KG1 (cell line): ENCODE measurements around the gene KNDC1.
"Not testable (repeated sequence)": the region's sequence is repeated elsewhere in the genome, so short reads cannot be mapped to it uniquely, and the experiment has no call there.

Experiments used
- DNase-seq: peaks from one replicate; lab custom pipeline; 2025; lab: John Stamatoyannopoulos, UW

KNDC1 gene

DNA sequence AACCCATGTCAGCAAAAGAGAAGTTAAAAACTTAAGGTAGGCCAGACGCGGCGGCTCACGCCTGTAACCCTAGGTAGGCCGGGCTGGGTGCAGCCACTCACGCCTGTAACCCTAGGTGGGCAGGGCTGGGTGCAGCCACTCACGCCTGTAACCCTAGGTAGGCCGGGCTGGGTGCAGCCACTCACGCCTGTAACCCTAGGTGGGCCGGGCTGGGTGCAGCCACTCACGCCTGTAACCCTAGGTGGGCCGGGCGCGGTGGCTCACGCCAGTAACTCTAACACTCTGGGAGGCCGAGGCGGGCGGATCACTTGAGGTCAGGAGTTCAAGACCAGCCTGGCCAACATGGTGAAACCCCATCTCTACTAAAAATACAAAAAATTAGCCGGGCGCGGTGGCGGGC lies 61.7 kb downstream of the KNDC1 start:
- not testable (repeated sequence) for DNase-seq

DNA sequence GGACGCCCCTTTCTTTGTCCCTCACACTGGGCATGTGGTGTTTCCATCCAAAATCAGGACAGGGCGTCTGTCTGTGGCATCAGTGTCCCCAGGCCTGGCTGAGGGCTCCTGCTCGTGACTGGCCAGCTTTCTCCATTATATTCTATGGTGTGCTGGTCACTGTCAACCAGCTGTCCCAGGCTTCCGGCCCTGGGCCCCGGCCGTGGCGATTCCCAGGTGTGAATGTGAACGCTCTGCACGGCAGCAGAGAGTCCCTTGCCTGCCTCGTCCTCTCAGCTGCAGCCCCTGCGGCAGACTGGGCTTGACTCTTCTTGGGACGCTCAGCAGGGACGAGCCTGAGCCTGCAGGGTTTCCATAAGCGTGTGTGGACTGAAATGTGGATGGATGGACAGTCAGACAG lies 64.1 kb downstream of the KNDC1 start:
- DNase-seq = no peak

DNA sequence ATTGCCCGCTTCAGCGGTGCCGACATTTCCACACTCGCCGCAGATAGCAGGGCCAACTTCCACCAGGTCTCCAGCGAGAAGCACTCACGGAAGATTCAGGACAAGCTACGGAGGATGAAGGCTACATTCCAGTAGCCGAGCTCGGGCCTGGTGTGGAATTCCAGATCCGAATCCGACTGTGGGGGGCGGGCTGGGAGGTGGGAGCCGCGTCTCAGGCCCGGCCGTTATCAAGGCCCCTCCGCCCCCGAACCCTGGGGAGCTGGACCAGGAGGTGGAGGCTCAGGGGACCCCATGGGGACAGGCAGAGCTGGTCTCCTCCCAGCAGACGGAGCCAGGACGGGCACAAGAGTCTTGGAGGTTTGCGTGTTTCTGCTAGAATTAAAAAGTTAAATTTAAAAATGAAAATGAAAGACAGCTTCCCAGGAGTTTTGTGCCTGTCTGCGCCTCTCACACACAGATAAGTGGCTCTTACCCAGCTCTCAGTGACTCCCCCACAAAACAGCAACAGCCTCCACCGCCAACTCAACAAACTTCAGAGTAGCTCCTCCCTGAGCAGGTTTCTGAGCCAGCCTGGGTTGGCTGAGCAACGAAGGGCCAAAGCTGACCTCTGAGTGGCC lies 64.8 kb downstream of the KNDC1 start:
- DNase-seq = no peak

DNA sequence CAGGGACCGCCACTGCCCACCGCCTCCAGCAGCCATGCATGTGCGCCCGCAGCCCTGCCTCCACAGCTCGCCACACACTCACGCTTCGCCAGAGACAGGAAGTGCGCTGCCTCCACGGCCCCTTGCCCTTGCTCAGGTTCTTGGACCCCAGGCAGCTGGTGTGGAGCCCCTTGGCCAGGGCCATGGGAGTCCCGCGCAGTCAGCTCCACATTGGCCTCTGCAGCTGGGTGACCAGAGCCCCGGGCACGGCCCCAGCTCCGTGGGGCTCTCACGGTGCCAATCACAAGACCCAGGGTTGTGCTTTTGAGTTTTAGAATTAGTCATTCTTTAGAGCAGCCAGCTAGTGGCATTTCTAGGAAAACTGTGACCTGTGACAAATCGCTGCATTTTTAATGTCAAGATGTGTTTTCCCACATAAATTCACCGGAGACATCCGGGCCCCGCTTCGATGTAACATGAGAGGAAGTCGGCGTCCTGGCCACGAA lies 65.7 kb downstream of the KNDC1 start:
- no peak for DNase-seq

DNA sequence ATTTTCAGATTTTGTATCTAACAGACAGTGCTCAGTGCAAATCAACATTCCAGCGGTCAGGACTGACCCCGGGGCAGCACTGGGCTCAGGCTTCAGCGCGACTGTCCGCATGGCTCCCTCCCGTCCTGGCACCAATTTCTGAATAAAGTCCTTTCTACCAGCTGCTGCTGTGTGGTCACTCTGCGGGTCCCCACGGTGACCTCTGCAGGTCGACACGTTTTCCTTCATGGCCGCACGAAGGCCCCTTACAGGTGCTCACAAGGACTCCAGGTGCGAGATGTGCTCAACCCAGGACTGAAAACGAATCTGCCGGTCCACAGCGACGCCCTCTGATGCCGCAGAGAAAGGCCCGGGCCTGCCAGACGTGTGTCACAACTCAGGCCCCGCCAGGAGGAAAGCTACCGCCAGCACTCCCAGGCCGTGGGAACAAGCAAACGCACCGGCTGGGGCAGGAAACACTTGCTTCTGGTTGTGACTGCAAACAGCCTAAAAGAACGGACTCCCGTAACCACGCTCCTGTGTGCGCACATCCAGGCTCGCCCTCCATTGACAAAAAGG lies 66.3 kb downstream of the KNDC1 start:
- no peak for DNase-seq

DNA sequence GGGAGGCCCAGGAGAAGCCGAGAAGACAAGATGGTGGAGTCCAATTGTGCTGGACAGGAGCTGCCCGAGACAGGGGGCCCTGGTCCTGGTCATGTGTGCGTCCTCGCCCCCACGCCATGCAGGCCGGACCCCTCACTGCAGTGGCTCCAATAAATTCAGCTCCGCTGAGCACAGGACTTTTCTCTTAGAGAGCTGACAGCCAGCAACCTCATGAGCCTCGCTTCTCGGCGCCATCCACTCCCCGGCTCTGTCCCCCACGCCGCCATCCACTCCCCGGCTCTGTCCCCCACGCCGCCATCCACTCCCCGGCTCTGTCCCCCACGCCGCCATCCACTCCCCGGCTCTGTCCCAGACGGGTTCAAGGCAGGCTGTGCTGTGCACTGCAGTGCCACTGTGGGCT lies 67.2 kb downstream of the KNDC1 start:
- DNase-seq = no peak

DNA sequence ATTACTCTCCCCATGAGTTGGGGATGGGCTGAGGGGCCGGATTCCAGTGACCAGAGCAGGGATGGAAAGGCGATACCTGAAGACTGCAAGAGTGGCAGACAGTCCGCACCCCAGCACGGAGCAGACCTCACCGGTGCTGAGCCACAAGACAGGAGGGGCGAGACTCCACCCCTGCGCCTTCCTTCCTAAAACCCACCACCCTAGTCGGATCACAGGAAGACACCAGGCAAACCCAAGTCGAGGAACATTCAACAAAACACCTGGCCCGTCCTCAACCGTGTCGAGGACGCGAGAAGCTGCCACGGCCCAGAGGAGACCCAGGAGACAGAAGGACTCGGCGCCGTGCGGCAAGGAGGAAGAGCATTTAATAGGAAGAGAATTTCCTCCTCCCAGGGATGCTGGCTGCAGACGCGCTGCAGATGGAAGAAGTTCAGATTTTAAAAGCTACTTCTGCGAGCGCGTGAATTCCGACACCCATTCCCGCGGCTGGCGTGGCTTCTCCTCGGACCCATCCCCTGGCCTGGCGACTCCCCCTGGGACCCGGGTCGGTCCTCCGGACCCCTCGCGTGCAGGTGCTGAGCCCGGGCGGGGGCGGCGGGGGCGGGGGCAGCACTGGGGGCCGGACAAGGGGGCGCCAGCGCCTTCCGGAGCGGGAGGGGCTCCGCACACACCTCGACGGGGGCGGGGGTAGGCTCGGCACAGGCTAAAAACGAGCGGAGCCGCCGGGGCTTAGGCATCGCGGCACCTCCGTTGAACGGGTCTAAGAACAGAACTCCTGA lies 69.4 kb downstream of the KNDC1 start:
- DNase-seq = no peak

DNA sequence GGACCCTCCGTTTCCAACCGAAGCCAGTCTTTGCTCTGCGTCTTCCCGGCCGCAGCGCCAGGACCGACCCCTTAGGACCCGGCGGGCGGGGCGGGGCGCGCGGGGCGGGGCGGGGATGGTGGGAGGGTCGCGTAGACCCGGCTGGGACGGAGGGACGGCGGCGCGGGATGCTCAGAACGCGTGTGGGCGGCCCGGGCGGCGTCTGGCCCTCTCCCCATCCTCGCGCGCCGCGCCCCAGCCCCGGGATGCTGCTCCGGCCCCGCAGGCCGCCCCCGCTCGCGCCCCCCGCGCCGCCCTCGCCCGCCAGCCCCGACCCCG lies 70.0 kb downstream of the KNDC1 start, which contains the start of gene UTF1:
Gene UTF1, plus strand, starts transcription at position 174 of the 318 bp plus-strand sequence. Its CDS starts 72 bp downstream, at position 246.
- DNase-seq = no peak

DNA sequence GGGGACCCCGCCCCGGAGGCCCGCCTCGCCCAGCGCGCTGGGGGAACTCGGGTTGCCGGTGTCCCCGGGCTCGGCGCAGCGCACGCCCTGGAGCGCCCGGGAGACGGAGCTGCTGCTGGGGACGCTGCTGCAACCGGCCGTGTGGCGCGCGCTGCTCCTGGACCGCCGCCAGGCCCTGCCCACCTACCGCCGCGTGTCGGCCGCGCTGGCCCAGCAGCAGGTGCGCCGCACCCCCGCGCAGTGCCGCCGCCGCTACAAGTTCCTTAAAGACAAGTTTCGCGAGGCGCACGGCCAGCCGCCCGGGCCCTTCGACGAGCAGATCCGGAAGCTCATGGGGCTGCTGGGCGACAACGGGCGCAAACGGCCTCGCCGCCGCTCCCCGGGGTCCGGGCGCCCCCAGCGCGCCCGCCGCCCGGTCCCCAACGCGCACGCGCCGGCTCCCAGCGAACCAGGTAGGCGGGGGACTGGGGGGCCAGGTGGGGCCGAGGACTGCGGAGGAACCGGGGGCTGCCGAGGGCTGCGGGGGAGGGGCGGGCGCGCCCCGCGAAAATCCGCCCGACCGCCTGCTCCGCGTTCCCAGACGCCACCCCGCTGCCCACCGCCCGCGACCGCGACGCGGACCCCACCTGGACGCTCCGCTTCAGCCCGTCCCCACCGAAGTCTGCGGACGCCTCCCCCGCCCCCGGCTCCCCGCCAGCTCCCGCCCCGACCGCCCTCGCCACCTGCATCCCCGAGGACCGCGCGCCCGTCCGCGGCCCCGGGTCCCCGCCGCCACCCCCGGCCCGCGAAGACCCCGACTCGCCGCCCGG lies 70.6 kb downstream of the KNDC1 start:
- no peak for DNase-seq

DNA sequence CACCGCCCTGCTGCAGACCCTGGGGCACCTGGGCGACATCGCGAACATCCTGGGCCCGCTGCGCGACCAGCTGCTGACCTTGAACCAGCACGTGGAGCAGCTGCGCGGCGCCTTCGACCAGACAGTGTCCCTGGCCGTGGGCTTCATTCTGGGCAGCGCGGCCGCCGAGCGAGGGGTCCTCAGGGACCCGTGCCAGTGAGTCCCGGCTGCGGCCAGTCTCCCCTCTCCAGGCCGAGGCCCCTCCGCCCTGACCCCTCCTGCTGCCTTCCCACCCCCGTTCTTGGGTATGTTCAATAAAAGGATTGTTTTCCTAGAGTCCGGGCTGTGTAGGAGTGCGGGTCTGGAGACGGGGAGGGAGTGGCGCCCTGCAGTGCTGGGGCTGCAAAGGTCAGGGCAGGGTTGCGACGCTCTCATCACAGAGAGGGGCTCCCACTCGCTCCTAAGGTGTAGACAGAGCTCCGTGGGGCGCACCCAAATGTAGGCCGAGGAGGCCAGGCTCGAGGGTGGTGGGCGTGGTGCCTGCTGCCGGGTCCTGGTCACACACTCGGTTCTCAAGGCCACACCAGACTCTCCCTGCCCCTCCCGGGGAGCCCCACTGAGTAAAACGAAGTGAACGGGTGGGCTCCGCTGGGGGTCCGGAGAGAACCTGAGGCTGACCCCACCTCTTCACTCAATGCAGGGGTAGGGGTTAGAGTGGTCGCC lies 71.4 kb downstream of the KNDC1 start:
- no peak for DNase-seq

DNA sequence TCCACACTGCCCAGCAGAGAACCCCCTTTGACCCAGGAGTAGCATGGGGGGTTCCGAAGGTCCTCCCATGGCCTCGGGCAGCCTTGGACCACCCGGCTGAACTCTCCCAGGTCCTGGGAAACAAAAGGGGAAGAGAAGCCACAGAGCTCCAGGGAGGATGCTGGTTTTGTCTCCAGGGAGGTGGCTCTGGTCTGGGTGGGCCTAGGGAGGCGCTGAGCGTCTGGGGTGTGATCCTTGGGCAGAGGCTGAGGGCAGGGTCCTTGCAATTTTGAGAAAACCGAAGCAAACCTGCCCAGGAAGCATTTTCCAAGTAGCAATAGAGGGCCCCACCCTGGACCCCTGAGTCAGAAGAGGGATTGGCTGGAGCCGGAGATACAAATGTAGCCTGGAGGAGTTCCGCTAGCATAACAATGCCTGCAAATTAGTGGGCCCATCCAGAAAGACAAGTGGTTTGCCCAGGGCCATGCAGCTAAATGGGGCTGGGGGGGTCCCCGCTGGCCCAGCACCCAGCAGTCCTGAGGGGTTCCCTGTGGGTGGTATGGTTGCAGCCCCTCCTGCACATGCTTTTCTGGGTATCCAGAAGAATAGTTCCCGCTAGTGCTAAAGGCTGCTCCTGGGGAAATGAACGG lies 72.0 kb downstream of the KNDC1 start:
- DNase-seq = no peak

DNA sequence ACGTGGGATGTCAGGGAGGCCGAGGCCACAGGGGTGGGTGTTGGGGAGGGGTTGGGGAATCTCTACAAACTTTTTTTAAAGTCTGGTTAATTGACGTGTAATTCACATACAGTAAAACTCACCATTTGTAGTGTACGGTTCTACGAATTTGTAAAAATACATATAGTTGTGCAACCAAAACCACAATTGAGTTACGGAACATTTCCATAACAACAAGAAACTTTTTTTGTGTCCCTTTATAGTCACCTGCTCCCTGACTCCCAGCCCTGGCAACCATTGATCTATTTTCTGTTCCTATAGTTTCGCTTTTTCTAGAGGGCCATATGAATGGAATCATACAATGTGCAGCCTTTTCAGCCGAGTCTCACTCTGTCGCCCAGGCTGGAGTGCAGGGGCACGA lies 74.8 kb downstream of the KNDC1 start:
- DNase-seq = not testable (repeated sequence)

DNA sequence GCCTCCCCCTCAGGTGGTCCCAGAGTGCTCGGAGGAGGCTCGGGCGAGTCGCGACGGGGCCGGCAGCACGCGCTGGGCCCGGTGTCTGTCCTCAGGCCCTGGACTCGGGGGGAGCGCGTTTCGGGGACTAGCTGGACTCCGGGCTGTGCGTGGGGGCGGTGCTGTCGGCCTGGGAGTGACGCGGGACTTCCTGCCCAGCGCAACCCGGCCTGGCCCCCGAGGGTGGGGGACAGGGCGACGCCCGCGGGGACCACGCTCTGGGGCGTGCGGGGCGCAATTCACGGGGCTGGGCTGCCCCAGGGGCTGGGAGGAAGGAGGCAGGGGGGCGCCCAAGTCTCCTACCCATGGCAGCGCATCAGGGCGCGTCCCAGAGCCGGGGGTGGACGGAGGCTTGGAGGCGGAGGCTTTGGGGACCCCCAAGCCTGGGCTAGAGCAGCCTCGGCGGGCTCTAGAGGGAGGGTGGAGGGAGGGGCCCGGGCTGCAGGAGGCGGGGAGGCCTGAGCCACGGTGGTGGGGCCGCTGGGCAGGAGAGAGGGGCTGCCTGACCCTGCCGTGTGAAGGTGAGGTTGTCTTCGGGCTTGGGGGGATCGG lies 75.3 kb downstream of the KNDC1 start:
- DNase-seq = no peak

DNA sequence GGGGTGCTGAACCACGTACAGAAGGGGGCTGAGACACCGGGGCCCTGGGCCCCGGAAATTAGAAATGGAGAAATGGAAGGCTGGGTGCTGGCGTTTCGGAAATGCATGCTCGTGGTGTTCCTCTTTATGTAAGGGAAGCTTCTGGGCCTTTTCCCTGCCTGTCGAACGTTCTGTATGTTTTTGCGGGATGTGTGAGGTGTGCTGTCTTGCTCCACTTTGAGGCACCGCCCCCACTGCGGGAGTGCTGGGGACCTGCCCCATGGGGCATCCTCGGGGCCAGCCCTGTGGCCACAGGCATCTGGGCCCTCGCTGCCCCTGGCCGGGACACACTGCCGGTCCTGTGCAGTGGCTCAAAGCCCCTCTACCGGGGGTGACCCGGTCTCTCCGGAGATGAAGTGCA lies 75.9 kb downstream of the KNDC1 start:
- no peak for DNase-seq

DNA sequence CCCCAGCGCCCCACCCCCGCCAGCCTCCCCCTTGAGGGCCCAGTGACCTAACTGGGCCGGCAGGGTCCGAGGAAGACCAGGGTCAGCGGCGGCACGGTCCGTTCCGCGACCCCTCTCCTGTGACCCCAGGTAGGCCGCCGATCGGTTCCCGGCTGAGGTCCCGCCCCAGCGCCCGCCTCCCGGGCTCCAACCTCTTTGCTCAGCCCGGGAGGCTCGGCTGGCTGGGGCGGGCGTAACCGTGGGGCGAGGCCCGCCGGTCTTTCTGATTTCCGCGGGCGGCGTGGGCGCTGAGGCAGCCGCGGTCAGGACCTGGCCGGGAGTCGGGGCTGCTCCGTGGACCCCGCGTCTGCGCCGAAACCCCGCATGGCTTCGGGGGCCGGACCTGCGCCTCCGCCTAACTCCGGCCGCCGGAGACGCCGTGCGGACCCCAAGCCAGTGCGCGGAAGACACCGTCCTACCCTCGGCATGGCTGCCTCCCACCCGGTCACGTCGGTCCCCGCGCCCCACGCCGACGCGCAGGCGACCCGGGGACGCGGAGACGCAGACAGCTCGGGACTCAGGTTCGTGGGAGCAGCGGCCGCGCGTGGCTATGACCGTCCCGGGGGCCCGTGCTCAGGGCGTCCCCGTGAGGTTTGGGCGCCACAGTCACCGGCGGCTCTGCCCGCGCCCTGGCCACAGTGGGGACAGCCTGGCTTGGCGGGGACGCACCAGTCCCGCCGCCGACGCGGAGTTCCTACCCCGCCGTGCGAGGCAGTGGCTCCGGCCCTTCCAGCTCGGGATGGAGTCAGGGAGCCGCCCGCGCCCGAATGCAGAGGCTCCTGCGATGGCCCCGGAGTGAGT lies 76.6 kb downstream of the KNDC1 start:
- no peak for DNase-seq

DNA sequence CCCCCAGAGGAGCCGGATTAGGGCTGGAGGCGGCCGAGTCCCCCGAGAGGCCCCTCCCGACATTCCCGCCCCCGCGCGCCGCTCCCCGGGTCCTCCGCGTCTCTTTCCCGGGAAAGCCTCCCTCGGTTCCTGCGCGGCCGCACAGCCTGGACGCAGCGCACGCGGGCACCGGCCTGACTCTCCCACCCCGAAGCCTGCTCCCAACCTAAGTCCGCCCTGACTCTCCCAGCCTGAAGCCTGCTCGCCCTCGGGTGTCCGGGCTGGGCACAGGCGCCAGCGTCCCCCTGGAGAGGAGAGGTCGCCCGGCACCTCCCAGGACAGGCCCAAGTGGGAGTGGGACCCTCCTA lies 77.2 kb downstream of the KNDC1 start:
- DNase-seq = no peak

DNA sequence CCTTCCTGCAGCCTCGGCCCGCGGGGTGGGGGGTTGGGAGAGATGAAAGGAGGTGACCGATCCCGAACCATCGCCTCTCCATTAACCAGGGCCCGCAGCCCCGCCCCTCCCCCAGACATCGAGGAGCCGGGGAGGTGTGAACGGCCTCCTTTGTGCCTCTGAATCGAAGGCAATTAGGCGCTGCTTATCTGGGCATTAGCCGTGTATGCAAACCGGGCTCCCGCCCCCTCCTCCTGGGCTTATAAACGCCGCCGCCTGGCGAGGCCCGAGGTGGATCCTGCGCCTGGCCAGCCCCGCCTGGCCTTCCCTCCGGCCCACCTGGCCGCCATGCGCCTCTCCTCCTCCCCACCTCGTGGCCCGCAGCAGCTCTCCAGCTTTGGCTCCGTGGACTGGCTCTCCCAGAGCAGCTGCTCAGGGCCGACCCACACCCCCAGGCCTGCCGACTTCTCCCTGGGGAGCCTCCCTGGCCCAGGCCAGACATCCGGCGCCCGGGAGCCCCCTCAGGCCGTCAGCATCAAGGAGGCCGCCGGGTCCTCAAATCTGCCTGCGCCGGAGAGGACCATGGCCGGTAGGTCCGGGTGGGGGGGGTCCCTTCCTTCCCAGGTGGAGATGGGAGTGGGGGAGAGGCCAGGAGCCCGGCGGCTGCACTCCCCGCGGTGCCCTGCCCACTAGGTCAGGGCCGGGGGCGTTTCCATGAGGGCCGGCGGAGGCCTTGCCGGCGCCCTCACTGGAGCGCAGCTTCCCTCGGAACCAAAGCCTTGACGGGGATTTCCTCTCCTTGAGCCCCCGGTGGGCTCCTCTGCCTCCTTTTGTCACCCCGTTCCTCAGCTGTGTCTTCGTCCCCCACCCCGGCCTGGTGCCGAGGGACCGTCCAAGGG lies 77.8 kb downstream of the KNDC1 start, which contains the start of gene VENTX:
Gene VENTX, plus strand, starts transcription at position 268 of the 878 bp plus-strand sequence. Its CDS starts 60 bp downstream, at position 328.
- DNase-seq = no peak

DNA sequence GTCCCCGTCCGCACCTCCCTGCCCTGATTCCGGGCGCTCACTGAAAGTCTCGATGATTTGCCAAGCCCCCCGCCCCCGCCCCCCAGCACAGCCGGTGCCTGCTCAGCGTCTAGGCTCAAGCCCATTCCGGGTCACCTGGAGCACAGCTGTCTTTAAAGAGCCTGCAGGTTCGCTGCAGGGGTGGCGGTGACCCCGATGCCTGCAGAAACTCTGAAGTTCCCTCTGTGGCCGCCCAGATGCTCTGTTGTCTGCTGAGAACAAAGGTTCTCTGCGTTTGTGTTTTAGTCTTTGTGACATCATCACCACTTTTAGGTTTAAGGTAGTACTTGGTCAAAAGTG lies 78.4 kb downstream of the KNDC1 start:
- no peak for DNase-seq

DNA sequence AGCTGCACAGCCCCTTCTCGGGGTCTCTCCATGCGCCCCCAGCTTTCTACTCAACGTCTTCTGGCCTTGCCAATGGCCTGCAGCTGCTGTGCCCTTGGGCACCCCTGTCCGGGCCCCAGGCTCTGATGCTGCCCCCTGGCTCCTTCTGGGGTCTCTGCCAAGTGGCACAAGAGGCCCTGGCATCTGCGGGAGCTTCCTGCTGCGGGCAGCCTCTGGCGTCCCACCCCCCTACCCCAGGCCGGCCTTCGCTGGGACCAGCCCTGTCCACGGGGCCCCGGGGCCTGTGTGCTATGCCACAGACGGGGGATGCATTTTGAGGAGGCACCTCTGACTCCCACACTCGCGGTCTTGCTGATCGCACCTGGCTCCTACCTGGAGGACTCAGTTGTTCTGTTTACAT lies 80.0 kb downstream of the KNDC1 start:
- no peak for DNase-seq
